ELF-1 (cell line): ENCODE measurements around the gene FOXK2.
"Not testable (repeated sequence)": the region's sequence is repeated elsewhere in the genome, so short reads cannot be mapped to it uniquely, and the experiment has no call there.

Experiments used
- DNase-seq: peaks from one replicate; pipeline ENCODE4 v3.0.0-alpha.2; 2016; ENCODE audit warnings: low read depth, low spot score

The FOXK2 gene

DNA sequence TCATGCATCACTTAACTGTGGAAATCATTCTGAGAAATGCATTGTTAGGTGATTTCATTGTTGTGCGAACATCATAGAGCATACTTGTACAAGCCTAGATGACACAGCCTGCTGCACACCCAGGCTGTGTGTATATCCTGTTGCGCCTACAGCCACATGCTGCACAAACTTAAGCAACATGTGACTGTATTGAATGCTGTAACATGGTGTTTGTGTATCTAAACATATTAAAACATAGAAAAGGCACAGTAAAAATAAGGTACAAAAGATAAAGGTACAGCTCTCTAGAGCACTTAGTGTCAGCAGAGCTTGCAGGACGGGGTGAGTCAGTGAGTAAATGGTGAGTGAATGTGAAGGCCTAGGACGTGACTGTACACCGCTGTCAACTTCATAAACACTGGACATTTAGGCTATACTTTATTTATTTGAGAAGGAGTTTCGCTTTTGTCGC, 11.9 kb downstream of the FOXK2 start:
- DNase-seq: no peak

GRCh38 chr17:82534401-82534812, 14.9 kb downstream of the FOXK2 start:
- DNase-seq: peak; percentile 84

- DNase-seq: peak; percentile 62
Measured at GRCh38 chr17:82536512-82537201, 17.1 kb downstream of the FOXK2 start.

- not testable (repeated sequence) for DNase-seq
Measured at GRCh38 chr17:82537228-82537627, 17.7 kb downstream of the FOXK2 start.

GRCh38 chr17:82539076-82539475, 19.5 kb downstream of the FOXK2 start:
- DNase-seq: not testable (repeated sequence)

GRCh38 chr17:82542439-82542838, 22.9 kb downstream of the FOXK2 start:
- DNase-seq: no peak

GRCh38 chr17:82544431-82545070, 25.0 kb downstream of the FOXK2 start:
- DNase-seq: no peak

GRCh38 chr17:82545071-82545462, 25.5 kb downstream of the FOXK2 start:
- DNase-seq: no peak

DNA sequence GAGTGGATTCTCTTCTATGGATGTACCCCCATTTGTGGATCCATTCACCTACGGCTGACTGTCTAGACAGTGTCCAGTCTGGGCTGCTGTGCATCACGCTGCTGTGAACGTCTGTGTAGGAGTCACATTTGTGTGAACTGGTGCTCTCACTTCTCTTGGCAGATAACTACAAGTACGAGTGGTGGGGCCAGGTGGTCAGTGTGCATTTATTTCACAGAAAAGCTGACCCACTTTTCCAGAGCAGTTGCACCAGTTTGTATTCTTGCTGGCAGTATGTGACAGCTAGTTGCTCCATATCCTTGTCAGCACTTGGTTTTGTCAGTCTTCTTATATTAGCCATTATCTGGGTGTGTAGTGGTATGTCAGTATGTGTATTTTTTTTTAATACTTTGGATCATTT, 28.4 kb downstream of the FOXK2 start:
- DNase-seq: no peak

DNA sequence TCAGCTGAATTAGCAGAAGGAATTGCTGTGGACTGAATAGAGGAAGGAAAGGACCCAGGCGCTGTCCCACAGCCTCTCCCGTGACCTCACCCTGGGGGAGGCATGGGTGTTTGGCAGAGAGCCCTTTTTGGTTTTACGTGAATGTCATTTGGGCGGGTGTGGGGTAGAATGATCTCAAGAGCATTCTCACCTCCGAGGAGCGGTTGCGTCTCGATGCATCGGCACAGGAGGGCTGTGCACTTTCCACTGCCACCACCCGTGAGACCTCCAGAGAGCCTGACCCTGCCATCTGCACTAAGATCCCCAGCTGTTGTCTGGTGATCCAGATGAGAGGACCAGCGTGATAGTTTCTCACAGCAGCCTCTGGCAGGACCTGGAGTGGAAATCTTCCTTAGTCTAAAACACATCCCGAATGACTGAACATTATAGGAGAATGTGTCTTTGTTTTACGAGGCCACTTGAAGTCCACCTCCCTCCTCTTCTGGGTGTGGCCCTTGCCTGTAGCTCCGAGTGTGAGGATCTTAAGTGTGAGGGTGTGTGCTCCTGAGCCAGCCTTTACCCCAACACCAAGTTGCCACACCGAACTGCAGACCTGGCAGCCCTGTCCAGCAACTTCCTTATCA, 29.3 kb downstream of the FOXK2 start:
- no peak for DNase-seq

GRCh38 chr17:82551779-82552457, 32.4 kb downstream of the FOXK2 start:
- peak; percentile 58 for DNase-seq

GRCh38 chr17:82552580-82552979, 33.0 kb downstream of the FOXK2 start:
- no peak for DNase-seq

DNA sequence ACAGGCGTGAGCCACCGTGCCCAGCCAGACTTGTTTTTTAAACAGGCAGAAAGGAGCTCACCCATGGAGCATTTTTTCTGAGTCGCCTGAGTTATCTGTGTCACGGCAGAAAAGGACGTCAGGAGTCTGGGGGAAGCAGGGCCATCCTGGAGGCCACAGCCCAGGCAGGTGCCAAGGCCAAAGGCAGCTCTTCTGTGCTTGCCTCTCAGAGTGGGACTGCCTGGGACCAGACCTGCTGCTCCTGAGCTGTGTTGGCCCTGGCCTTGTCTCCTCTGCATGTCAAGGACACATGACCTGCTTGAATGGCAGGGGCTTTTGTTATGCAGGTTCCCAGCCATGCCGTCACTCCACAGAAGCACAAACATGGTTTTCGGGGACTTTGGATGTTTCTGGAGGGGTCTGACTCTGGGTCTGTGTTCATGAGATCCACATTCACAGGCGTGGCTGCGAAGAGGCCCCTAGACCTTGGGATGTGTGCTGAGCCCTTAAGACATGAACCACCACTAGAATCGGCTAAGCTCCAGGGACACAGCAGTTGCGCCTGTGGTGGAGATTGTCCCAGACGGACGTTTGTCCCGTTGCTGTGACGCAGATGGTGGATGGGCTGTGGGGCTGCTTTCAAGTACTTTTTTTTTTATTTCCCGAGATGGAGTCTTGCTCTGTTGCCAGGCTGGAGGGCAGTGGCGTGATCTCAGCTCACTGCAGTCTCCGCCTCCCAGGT, 33.8 kb downstream of the FOXK2 start:
- peak; percentile 44 for DNase-seq

GRCh38 chr17:82557510-82557909, 38.0 kb downstream of the FOXK2 start:
- DNase-seq: not testable (repeated sequence)

- no peak for DNase-seq
Measured at GRCh38 chr17:82559566-82560251, 40.2 kb downstream of the FOXK2 start.

- no peak for DNase-seq
Measured at GRCh38 chr17:82560252-82560642, 40.7 kb downstream of the FOXK2 start.

GRCh38 chr17:82560802-82561428, 41.4 kb downstream of the FOXK2 start:
- DNase-seq: no peak

DNA sequence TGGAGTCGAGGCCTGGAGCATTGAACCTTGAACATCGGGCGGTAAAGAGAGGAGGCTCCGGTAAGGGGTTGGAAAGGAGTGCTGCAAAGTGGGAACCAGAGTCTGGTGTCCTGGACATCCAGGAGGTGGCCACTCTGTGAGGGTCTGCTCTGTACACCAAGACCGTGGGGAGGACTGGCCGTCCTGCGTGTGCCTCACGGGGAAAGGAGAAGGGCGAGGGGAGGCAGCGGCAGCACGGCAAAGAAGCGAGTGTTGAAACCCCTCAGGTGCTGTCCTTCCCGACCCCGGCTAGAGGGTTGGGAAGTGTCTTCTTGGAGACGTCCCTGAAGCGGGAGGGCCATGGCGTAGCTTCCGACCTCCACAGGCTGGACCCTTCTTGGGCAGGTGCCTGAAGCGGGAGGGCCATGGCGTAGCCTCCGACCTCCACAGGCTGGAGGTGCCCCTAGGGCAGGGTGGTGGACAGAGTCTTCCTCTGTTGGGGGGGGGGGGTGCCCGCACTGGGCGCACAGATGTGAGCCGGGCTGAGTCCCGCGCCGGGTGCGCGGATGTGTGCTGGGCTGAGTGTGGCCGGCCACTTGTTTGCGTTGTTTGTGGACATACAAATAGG, 42.0 kb downstream of the FOXK2 start:
- no peak for DNase-seq

DNA sequence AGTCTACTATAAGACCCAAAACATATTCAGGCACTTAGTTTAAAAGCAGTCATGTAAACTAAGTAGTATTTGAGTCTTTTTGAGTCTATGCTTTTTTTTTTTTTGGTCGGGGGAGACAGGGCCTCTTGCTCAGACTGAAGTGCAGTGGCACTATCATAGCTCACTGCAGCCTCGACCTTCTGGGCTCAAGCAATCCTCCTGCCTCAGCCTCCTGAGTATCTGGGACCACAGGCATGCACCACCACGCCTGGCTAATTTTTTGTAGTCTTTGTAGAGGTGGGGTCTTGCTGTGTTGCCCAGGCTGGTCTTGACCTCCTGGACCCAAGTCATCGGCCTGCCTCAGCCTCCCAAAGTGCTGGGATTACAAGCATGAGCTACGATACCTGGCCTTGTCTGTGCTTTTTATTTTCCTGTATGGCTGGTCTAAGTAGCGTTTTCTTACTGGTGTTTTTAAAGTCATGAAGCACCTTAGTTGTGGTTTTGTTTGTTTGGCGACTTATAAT, 43.2 kb downstream of the FOXK2 start:
- not testable (repeated sequence) for DNase-seq

DNA sequence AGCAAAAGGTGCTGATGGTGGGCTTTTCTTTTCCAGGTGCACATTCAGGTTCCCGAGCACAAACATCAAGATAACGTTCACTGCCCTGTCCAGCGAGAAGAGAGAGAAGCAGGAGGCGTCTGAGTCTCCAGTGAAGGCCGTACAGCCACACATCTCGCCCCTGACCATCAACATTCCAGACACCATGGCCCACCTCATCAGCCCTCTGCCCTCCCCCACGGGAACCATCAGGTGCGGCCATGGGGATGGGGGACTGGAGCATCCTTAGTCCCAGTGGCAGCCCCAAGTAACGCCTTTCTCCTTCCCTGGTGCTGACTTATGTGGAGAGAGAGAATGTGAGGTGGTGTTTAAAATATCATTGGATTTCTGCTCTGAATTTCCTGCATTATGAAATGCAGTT, 43.8 kb downstream of the FOXK2 start:
- DNase-seq: no peak
